ENCODE measurements around the gene ZNF148.
A peak's percentile ranks its signal among the peaks of the same experiment; 100 is the strongest.
"Not testable (repeated sequence)": the region's sequence is repeated elsewhere in the genome, so short reads cannot be mapped to it uniquely, and the experiment has no call there.

The ZNF148 gene

GRCh38 chr3:125367403-125368230, 7.5 kb downstream of the ZNF148 start:
- no peak for DNase-seq

- no peak for DNase-seq
Observed at GRCh38 chr3:125366132-125366531, 9.0 kb downstream of the ZNF148 start.

GRCh38 chr3:125359700-125360099, 15.4 kb downstream of the ZNF148 start:
- DNase-seq, result no peak

GRCh38 chr3:125358923-125359322, 16.2 kb downstream of the ZNF148 start:
- DNase-seq, result no peak

GRCh38 chr3:125357837-125358236, 17.3 kb downstream of the ZNF148 start:
- DNase-seq, result no peak

- DNase-seq, result peak; percentile 53
Observed at GRCh38 chr3:125357032-125357658, 18.0 kb downstream of the ZNF148 start.

- no peak for DNase-seq
Observed at GRCh38 chr3:125356140-125357026, 18.7 kb downstream of the ZNF148 start.

GRCh38 chr3:125353659-125354058, 21.5 kb downstream of the ZNF148 start:
- no peak for DNase-seq

GRCh38 chr3:125353128-125353527, 22.0 kb downstream of the ZNF148 start:
- DNase-seq, result no peak

GRCh38 chr3:125351814-125352456, 23.2 kb downstream of the ZNF148 start:
- peak; percentile 18 for DNase-seq

- DNase-seq, result no peak
Observed at GRCh38 chr3:125351152-125351551, 24.0 kb downstream of the ZNF148 start.

- no peak for DNase-seq
Observed at GRCh38 chr3:125350597-125350996, 24.5 kb downstream of the ZNF148 start.

- no peak for DNase-seq
Observed at GRCh38 chr3:125349556-125350165, 25.5 kb downstream of the ZNF148 start.

GRCh38 chr3:125349055-125349454, 26.1 kb downstream of the ZNF148 start:
- no peak for DNase-seq

GRCh38 chr3:125343367-125343766, 31.8 kb downstream of the ZNF148 start:
- DNase-seq, result not testable (repeated sequence)

- no peak for DNase-seq
Observed at GRCh38 chr3:125340121-125340520, 35.0 kb downstream of the ZNF148 start.

GRCh38 chr3:125337506-125337905, 37.6 kb downstream of the ZNF148 start:
- no peak for DNase-seq

- no peak for DNase-seq
Observed at GRCh38 chr3:125334675-125335560, 40.2 kb downstream of the ZNF148 start.

- DNase-seq, result peak; percentile 11
Observed at GRCh38 chr3:125332504-125332903, 42.6 kb downstream of the ZNF148 start.

GRCh38 chr3:125331243-125331642, 43.9 kb downstream of the ZNF148 start:
- no peak for DNase-seq

- DNase-seq, result no peak
Observed at GRCh38 chr3:125326957-125327356, 48.2 kb downstream of the ZNF148 start.
